Endothelial cell of umbilical vein (primary cell): ENCODE data around the gene USP4. TPM values are rescaled to one million over a fixed set of nuclear protein-coding genes. Genes with fewer than 3 reads are reported as not detected.

Source experiments
- BruUV-seq: library from RNA; stranded (reverse); fragments of 400-500 nt; replicated peaks from 2 replicates; lab custom pipeline; 2021; lab: Mats Ljungman, UMichigan
- CTCF ChIA-PET: fragments of 300-600, 350-600 bp; sonication (Branson Sonifier 250); formaldehyde crosslinking; loops from one replicate; lab custom pipeline; 2021; ENCODE audit warnings: antibody characterized with exemption, inconsistent platforms; lab: Charles Lee
- POLR2A ChIA-PET: fragments of 300-600, 350-600 bp; sonication (Branson Sonifier 250); formaldehyde crosslinking; loops from one replicate; lab custom pipeline; 2021; ENCODE audit warnings: antibody characterized with exemption, inconsistent platforms; lab: Charles Lee
- DNase-seq: peaks from one replicate; pipeline ENCODE4 v3.0.0-alpha.2; 2011; ENCODE audit warnings: low read depth, low spot score
- FAIRE-seq: peaks from 2 replicates; lab custom pipeline; 2011; peaks lifted over from hg19 to GRCh38; lab: Jason Lieb, UNC
- H2AFZ ChIP-seq: 2 replicates; pipeline ENCODE4 v1.6.0; 2012; ENCODE audit warnings: low read depth, low read length, control low read depth, inconsistent platforms
- H3K27ac ChIP-seq: 2 replicates; pipeline ENCODE4 v1.5.1; 2011; ENCODE audit warnings: low read depth, mild to moderate bottlenecking, control low read depth, low read length, moderate library complexity; ENCODE audit not compliant: insufficient read depth
- H3K27me3 ChIP-seq, 2 experiments: 2 replicates each; pipeline versions ENCODE4 v1.6.0 to v1.6.1; 2011; ENCODE audit warnings: low read length in 2 of 2, mixed read lengths in 1 of 2; ENCODE audit not compliant: control insufficient read depth in 2 of 2, insufficient read depth in 2 of 2
- H3K36me3 ChIP-seq, 2 experiments: 2 replicates in 1 of 2; 3 replicates in 1 of 2; pipeline ENCODE4 v1.5.1; 2011; ENCODE audit warnings: low read length in 2 of 2, mild to moderate bottlenecking in 1 of 2, moderate library complexity in 1 of 2; ENCODE audit not compliant: control insufficient read depth in 2 of 2, insufficient read depth in 2 of 2; ENCODE audit errors: extremely low read depth in 1 of 2
- H3K4me1 ChIP-seq: 3 replicates; pipeline ENCODE4 v1.5.1; 2011; ENCODE audit warnings: mild to moderate bottlenecking, low read length; ENCODE audit not compliant: control insufficient read depth, insufficient read depth; ENCODE audit errors: extremely low read depth
- H3K4me2 ChIP-seq: 2 replicates; pipeline ENCODE4 v1.6.1; 2011; ENCODE audit warnings: low read length, control low read depth, mixed read lengths; ENCODE audit not compliant: insufficient read depth
- H3K4me3 ChIP-seq, 3 experiments: fragments of 200-600 bp in 1 of 3; sonication (generic), shearing (Covaris generic) in 1 of 3; replicated peaks in 1 of 3; 2 replicates each; pipeline ENCODE4 v1.5.1; 2011 to 2016; ENCODE audit warnings: control low read depth in 3 of 3, low read length in 3 of 3, mild to moderate bottlenecking in 2 of 3, inconsistent platforms in 1 of 3, low read depth in 1 of 3, moderate library complexity in 1 of 3; ENCODE audit not compliant: insufficient read depth in 1 of 3
- H3K79me2 ChIP-seq: 2 replicates; pipeline ENCODE4 v1.6.0; 2012; ENCODE audit warnings: low read length, inconsistent platforms; ENCODE audit not compliant: control insufficient read depth, insufficient read depth
- H3K9ac ChIP-seq: replicated peaks from 2 replicates; pipeline ENCODE3; 2011; ENCODE audit warnings: low read length, control low read depth; ENCODE audit not compliant: insufficient read depth; ENCODE audit errors: extremely low read depth
- H3K9me1 ChIP-seq: replicated peaks from 3 replicates; pipeline ENCODE4 v1.6.0; 2011; ENCODE audit warnings: mild to moderate bottlenecking, low read length; ENCODE audit not compliant: control insufficient read depth, insufficient read depth; ENCODE audit errors: extremely low read depth
- H3K9me3 ChIP-seq: replicated peaks from 2 replicates; pipeline ENCODE4 v1.5.1; 2012; ENCODE audit warnings: low read length, inconsistent platforms; ENCODE audit not compliant: control insufficient read depth, insufficient read depth
- H4K20me1 ChIP-seq: replicated peaks from 2 replicates; pipeline ENCODE3; 2011; ENCODE audit warnings: mild to moderate bottlenecking, low read length; ENCODE audit not compliant: control insufficient read depth, insufficient read depth; ENCODE audit errors: extremely low read depth
- EZH2 ChIP-seq: IDR thresholded peaks from 2 replicates; pipeline ENCODE4 v1.6.1; 2012; ENCODE audit warnings: borderline replicate concordance, low read depth, mild to moderate bottlenecking, moderate library complexity, low read length, inconsistent platforms; ENCODE audit not compliant: severe bottlenecking
- FOS ChIP-seq: IDR thresholded peaks from 2 replicates; pipeline ENCODE4 v1.6.1; 2011; ENCODE audit warnings: mild to moderate bottlenecking, low read length, moderate library complexity, borderline replicate concordance; ENCODE audit not compliant: insufficient read depth
- GATA2 ChIP-seq: IDR thresholded peaks from 2 replicates; pipeline ENCODE4 v1.7.0; 2011; ENCODE audit warnings: low read depth, mild to moderate bottlenecking, moderate library complexity, mixed read lengths, low read length; ENCODE audit not compliant: insufficient read length, insufficient read depth
- JUN ChIP-seq: IDR thresholded peaks from 2 replicates; pipeline ENCODE4 v1.6.1; 2011; ENCODE audit warnings: borderline replicate concordance, low read depth; ENCODE audit not compliant: insufficient read length, insufficient read depth
- MYC ChIP-seq: IDR thresholded peaks from one replicate; pipeline ENCODE4 v1.6.1; 2011; ENCODE audit warnings: mild to moderate bottlenecking, low read depth, low read length
- POLR2A ChIP-seq: IDR thresholded peaks from 2 replicates; pipeline ENCODE4 v1.6.1; 2012; ENCODE audit warnings: low read depth, mild to moderate bottlenecking, control low read depth, low read length
- POLR2AphosphoS5 ChIP-seq: IDR thresholded peaks from 2 replicates; pipeline ENCODE4 v1.6.1; 2012; ENCODE audit warnings: low read depth, mild to moderate bottlenecking, control low read depth, low read length, moderate library complexity; ENCODE audit not compliant: insufficient read depth
- dilution Hi-C: fragments of 300-500 bp; cut with MboI; formaldehyde crosslinking; loops from one replicate; pipeline ENCODE4 v1.15.0; 2019; ENCODE audit warnings: low sequenced_read_pairs; ENCODE audit not compliant: extremely low pct_ligation_motif_present
- intact Hi-C: fragments of 100-400 bp; cut with micrococcal nuclease; formaldehyde crosslinking; loops from one replicate; pipeline ENCODE4 v1.10.0; 2022
- polyA plus RNA-seq, 4 experiments: library from polyadenylated mRNA; depleted of rRNA in 3 of 4; stranded (reverse) in 3 of 4; unstranded in 1 of 4; fragments of >200 nt; gene quantifications; 2 replicates each; pipeline versions ENCODE4 v1.2.1 to v1.2.3, GENCODE V29; 2011 to 2012; ENCODE audit warnings: missing spikeins in 1 of 4
- total RNA-seq: library from RNA; stranded (reverse); gene quantifications from 2 replicates; pipeline ENCODE4 v1.2.3, GENCODE V29; 2021
- TF ChIP-seq, protein P1 (sequence below), 2 donors: IDR thresholded peaks; 1 replicate in 1 of 2; 2 replicates in 1 of 2; pipeline ENCODE4 v1.5.1; 2011; ENCODE audit warnings: low read length in 2 of 2, mild to moderate bottlenecking in 2 of 2, moderate library complexity in 2 of 2, control low read depth in 1 of 2, inconsistent platforms in 1 of 2, low read depth in 1 of 2; ENCODE audit not compliant: insufficient read depth in 1 of 2; ENCODE audit errors: extremely low read depth in 1 of 2
- TF ChIP-seq, protein P2 (sequence below): IDR thresholded peaks from 2 replicates; pipeline ENCODE4 v1.6.1; 2011; ENCODE audit not compliant: insufficient read depth, insufficient read length

The USP4 gene
- total and polyA plus RNA-seq, 2 donors (not counting 3 experiments of a cell fraction or from before 2014, with no cell fraction given) = 39.1 to 61.3 TPM

GRCh38 chr3:49351521-49352011 is 11.7 kb upstream of the USP4 start:
- Histone ChIP-seq H3K4me2 (no peak overlapping the region), H3K9me3 (no peaks in the 10 kb centered on the region), H3K36me3 (peaks cover 3 to 4% of the 10 kb centered on the region in 2 experiments), H3K4me3 (no peak overlapping the region), H3K4me1 (peaks cover 29% of the 10 kb centered on the region), H3K9ac (no peak overlapping the region), H2AFZ (peak overlapping the region; percentile 9), H3K9me1 (no peaks in the 10 kb centered on the region), H4K20me1 (no peaks in the 10 kb centered on the region), H3K27me3 (no peaks in the 10 kb centered on the region), H3K79me2 (peaks cover 6% of the 10 kb centered on the region), H3K27ac (peak overlapping the region; percentile 1)
- POLR2A ChIA-PET = interaction anchor here (1.0 kb wide), 1 partner anchor 11 kb away, joined by 4 read pairs; no protein-coding TSS in a partner anchor
- FAIRE-seq (peak; percentile 76), DNase-seq (peak; percentile 70)
- CTCF ChIA-PET = interaction anchor here (0.6 to 3.8 kb wide), 3 partner anchors 12 to 97 kb away, joined by 3 to 24 read pairs (median 8); partner anchors contain the start of gene USP4
- no TSS peak for BruUV-seq
- intact Hi-C loops = no loop called here
- TF ChIP-seq FOS = peak; percentile 29
- TF ChIP-seq MYC = no peak
- dilution Hi-C loops = no loop called here

DNA sequence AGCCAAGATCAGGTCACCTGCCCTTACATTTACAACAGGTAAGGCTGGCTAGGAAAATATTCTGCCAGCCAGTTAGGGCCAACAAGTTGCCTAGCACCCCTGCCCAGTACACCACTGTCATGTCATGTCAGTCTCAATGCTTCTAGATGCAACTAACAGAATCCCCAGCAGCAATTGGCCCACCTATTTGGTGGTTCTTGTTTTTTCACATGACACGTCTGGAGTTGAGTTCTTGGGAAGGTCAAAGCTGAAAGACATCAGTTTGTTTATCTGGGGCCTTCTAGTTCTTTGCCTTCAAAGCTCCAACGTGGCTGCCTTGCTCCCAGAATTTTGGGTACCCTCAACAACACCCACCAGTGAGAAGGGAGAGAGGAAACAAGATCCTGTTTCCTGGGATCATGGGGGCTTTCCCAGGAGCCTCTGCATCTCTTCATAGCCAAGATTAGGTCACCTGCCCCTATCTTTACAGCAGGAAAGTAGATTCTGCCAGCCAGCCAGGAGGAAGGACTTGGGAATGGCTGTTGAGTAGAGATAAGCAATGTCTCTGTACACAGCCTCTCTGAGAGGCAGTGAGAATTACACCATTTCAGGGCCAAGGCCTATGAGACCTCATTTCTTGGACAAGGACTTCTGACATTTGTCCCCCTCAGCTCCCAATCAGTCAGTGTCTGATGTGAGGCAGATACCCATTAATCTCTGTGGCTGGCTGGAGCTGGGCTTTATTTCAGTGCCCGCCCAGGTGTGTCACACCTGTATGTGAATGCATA is 9.7 kb upstream of the USP4 start:
- CTCF ChIA-PET = interaction anchor here (0.9 to 1.4 kb wide), 2 partner anchors 9 to 100 kb away, joined by 3 to 5 read pairs; partner anchors contain the start of gene USP4
- Histone ChIP-seq H3K4me2 (no peak overlapping the region), H2AFZ (no peak overlapping the region), H3K9me3 (no peaks in the 10 kb centered on the region), H3K79me2 (no peaks in the 10 kb centered on the region), H3K4me3 (no peak overlapping the region), H4K20me1 (no peaks in the 10 kb centered on the region), H3K27ac (no peak overlapping the region), H3K9me1 (no peaks in the 10 kb centered on the region), H3K36me3 (no peaks in the 10 kb centered on the region), H3K9ac (no peak overlapping the region), H3K27me3 (no peaks in the 10 kb centered on the region), H3K4me1 (peaks cover 36% of the 10 kb centered on the region)
- FAIRE-seq (no peak), DNase-seq (peak; percentile 76)
- POLR2A ChIA-PET = no interaction called here
- BruUV-seq = no TSS peak
- dilution Hi-C loops = no loop called here
- intact Hi-C loops = no loop called here
- TF ChIP-seq GATA2 (no peak), POLR2AphosphoS5 (no peak), FOS (no peak), POLR2A (no peak), EZH2 (no peak), JUN (no peak)
- TF ChIP-seq, protein P1, sequence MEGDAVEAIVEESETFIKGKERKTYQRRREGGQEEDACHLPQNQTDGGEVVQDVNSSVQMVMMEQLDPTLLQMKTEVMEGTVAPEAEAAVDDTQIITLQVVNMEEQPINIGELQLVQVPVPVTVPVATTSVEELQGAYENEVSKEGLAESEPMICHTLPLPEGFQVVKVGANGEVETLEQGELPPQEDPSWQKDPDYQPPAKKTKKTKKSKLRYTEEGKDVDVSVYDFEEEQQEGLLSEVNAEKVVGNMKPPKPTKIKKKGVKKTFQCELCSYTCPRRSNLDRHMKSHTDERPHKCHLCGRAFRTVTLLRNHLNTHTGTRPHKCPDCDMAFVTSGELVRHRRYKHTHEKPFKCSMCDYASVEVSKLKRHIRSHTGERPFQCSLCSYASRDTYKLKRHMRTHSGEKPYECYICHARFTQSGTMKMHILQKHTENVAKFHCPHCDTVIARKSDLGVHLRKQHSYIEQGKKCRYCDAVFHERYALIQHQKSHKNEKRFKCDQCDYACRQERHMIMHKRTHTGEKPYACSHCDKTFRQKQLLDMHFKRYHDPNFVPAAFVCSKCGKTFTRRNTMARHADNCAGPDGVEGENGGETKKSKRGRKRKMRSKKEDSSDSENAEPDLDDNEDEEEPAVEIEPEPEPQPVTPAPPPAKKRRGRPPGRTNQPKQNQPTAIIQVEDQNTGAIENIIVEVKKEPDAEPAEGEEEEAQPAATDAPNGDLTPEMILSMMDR (IDR thresholded peaks at IDR 0.05; ENCODE audit: extremely low read depth in 1 of 2, insufficient read depth in 1 of 2, low read depth in 1 of 2, low read length in 2 of 2) = no peak
- TF ChIP-seq, protein P2, sequence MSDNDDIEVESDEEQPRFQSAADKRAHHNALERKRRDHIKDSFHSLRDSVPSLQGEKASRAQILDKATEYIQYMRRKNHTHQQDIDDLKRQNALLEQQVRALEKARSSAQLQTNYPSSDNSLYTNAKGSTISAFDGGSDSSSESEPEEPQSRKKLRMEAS = no peak
